GM18508 (cell line): ENCODE measurements around the gene TRIM15.

ENCODE experiments used
- ATAC-seq: cut with Tn5 transposase; IDR thresholded peaks from one replicate; pipeline ENCODE4 v1.9.1; 2021; ENCODE audit warnings: moderate number of reproducible peaks; ENCODE audit not compliant: insufficient read depth, unreplicated experiment

The TRIM15 gene

GRCh38 chr6:30144811-30145210 lies 18.5 kb upstream of the TRIM15 start:
- ATAC-seq, result no peak

DNA sequence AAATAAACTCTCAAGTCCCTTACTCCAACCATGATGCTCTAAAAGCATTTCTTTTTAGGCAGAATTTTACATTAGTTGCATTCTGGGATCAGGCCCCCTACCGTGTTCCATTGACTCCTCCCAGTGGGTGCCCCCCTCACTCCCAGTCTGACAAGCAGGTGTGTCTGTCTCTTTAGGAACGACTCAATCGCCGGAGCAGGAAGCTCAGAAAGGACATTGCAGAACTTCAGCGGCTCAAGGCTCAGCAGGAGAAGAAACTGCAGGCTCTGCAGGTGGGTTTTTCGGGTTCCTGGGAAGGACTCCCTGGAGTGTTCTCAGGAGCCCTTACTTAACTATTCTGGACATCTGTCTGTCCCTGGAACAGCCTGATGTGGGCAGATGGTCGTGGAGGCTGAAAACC lies 17.5 kb upstream of the TRIM15 start:
- ATAC-seq, result no peak

DNA sequence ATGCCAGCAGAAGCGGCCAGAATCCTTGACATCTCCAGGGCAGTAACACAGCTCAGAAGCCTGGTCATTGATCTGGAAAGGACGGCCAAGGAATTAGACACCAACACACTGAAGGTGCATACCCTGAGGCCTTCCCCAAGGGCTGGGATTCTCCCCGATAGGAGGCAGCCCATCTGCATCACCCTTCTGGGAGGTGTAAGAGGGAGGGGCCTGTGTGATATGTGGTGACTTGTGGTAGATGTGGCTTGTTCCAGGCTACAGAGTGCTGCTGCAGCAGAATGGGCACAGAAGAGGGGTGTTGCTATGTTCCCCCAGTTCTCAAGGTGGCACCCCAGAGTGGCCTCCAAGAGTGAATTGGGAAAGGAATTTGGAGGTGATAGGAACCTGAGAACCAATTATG lies 16.2 kb upstream of the TRIM15 start:
- no peak for ATAC-seq

GRCh38 chr6:30149234-30149633 lies 14.1 kb upstream of the TRIM15 start:
- ATAC-seq, result no peak

DNA sequence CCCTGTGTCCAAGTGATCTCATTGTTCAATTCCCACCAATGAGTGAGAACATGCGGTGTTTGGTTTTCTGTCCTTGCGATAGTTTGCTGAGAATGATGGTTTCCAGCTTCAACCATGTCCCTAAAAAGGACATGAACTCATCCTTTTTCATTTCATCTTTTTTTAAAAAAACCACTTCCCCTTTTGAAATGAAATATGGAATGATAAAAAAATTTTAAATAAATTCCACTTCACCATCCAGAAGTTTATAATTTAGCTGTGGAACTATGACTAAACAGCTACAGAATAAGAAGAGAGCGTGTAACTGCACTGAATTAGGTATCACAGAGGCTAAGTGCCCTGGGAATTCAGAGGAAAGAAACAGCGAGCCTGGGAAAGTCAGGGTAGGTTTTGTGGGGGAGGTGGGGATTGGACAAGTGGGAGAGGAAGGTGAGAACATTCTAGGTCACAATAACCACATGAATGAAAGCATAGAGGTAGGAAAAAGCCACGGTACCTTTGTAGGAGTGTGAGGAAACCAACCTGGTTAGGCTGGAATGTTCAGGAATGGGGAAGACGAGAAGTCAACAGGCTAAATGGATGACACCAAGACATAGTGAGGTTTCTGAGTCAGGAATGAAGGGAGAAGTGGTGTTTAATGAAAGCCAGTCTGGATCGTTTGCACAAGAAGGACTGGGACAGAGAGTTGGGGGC lies 13.3 kb upstream of the TRIM15 start:
- ATAC-seq, result no peak

DNA sequence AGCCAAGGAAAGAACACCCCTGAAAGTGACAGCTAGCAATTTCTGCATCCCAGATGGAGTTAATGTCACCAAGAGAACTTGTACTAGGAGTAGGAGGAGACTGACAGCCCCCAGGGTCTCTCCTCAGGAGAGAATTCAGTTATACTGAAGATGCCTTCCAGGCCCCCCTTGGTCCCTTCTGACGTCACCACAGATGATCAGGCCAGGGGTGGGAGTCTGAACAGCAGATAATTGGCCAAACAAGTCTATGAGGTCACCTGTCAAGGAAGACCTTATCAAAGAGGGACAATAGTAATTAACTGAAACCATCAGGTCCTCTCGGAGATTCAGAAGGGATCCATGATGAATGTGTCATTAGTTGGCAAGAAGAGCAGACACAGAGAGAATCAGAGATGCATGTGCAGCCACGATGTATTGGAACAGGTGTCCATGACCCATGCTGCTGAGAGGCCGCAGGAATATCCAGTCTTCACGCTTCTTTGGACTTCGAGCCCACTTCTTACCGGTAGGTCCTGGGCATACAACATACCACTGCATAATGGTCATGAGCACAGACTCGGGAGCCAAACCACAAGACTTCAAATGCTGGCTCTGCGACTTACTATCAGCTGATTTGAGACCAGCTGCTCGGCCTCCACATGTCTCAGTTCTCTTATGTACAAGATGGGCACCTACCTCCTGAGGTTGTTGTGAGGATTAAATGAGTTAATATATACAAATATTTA lies 12.5 kb upstream of the TRIM15 start:
- no peak for ATAC-seq

- no peak for ATAC-seq
Observed at GRCh38 chr6:30151580-30151979, 11.8 kb upstream of the TRIM15 start.

- ATAC-seq, result no peak
Observed at GRCh38 chr6:30152016-30152673, 11.2 kb upstream of the TRIM15 start.

- ATAC-seq, result no peak
Observed at GRCh38 chr6:30152910-30153610, 10.3 kb upstream of the TRIM15 start.

GRCh38 chr6:30154061-30154460 lies 9.3 kb upstream of the TRIM15 start:
- no peak for ATAC-seq

DNA sequence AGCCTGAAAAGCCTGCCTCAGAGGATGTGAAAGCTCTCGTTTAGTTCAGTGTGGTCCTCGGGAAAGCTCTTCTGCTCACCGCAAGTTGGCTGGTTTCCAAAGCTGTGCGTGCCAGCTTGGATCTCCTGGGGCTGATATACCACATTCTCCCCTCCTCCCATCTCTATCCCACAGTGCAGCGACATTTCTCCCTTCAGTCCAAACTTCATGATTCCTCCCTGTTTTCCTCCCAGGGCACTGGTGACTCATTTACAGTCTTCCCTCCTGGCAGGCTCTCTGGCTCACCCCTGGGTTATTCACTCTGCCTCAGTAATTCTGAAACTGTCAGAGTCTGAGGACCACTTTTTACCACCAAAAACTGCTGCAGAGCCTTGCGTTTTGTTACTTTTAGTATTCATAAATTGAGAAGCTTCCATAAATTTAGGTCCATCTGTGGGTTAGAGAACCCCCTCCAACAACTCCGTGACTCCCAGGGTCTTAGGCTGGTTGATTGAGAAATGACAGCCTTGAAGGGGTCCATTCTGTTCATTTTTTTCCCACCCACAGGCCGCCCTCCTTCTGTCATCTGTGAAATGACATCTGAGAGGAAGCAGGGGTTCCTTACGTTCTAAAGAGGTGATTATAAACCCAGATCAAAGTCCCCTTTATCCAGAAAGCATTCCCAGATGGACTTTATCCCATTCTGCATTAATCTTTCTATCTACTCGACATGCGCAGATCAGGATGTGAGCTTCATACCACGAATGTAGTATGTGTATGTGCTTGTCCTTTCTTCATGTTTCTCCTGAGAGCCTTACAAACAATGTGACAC lies 8.4 kb upstream of the TRIM15 start:
- ATAC-seq, result no peak

DNA sequence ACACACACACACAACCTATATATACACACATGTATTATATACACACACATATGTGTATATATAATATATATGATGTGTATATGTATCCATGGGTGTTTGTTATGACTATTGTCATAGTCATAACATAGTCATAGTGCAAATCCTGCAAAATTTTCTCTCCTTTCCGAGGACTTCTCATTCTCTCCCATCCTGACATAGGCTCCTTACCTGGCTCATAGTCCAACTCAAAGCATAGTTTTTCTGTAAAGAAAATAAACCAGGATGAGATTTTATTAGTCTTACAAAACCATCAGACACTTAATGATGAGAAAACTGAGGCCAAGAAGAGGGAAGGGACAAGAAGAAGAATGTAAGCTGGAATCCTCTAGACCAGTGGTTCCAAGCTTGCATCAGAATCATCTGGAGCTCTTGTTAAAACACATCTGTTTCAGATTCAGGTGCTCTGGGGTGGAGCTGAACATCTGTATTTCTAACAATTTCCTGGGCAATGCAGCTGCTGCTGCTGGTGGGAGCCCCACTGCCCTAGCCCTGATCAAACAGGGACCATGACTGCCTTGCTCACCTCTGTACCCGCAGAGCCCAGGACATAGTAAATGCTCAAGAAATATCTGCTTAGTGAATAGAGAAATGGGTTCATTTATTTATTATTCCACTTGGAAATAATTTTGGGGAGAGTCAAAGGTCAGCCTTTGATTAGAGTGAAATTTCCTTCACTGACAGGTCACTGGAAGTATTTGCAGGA lies 7.7 kb upstream of the TRIM15 start:
- ATAC-seq, result no peak

DNA sequence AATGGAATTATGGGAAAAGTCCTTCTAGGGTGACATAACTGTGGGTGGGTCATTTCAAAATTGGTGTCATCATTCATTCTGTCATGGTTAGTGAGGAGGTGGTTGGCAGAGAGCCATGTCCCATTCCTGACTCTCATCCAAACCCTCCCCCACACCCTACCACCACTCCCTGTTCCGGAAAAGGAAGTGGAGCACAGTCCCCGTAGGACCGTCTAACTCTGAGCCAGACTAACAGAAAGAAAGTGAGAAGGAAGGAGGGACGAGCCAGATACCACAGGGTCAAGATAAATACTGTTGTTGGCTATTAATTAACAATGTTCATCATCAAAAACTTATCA lies 7.1 kb upstream of the TRIM15 start:
- no peak for ATAC-seq

DNA sequence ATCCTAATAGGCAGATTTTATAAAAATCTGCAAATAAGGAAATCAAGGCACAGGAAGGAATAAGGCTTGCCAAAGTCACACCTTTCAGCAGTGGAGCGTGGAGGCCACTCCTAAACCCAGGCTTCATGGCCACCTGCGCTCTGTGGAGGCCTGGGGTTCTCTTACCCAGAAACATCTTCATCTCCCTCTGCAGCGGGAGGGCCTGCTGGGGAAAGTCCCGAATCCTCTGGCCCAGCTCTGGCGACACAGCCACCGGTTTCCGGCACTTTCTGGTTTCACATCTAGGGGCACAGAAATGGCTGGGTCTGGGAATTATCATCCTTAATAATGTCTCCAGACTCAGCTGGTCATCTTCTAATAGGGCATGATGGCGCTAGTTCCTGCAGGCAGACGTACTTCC lies 6.6 kb upstream of the TRIM15 start:
- ATAC-seq, result no peak

GRCh38 chr6:30157581-30157980 lies 5.8 kb upstream of the TRIM15 start:
- no peak for ATAC-seq

GRCh38 chr6:30157999-30158398 lies 5.3 kb upstream of the TRIM15 start:
- no peak for ATAC-seq

GRCh38 chr6:30158475-30159040 lies 4.8 kb upstream of the TRIM15 start:
- ATAC-seq, result no peak

- ATAC-seq, result no peak
Observed at GRCh38 chr6:30160008-30160784, 3.1 kb upstream of the TRIM15 start.
